Lower leg skin (tissue), 4 donors: Measurements from ENCODE around the gene EPB41L5. TPM values are rescaled to one million over a fixed set of nuclear protein-coding genes. Genes with fewer than 3 reads are reported as not detected.
"Not testable (repeated sequence)": the region's sequence is repeated elsewhere in the genome, so short reads cannot be mapped to it uniquely, and the experiment has no call there.

Experiments used
- DNase-seq, 2 donors: peaks; one replicate each; pipeline ENCODE4 v3.0.0-alpha.2; 2019; ENCODE audit warnings: low spot score in 2 of 2
- H3K4me3 ChIP-seq: fragments of 200-600 bp; sonication (generic); 2 replicates; pipeline ENCODE4 v1.5.1; 2017; ENCODE audit warnings: mild to moderate bottlenecking, low read depth; ENCODE audit not compliant: poor library complexity, severe bottlenecking
- CTCF ChIP-seq, 3 donors: fragments of 450-650 bp; IDR thresholded peaks; one replicate each; pipeline ENCODE4 v1.5.1; 2016; ENCODE audit warnings: antibody characterized with exemption in 3 of 3, mild to moderate bottlenecking in 3 of 3, moderate library complexity in 2 of 3
- POLR2A ChIP-seq, 2 donors: fragments of 450-650 bp; IDR thresholded peaks; one replicate each; pipeline ENCODE4 v1.6.1; 2016 to 2017; ENCODE audit warnings: antibody characterized with exemption in 2 of 2, mild to moderate bottlenecking in 1 of 2, moderate library complexity in 1 of 2
- WGBS, 2 donors: methylation state at CpG; one replicate each; pipeline ENCODE4 v1.1.5; 2018; 5-methylcytosine and 5-hydroxymethylcytosine counted together
- intact Hi-C: fragments of 100-400 bp; cut with DNase I; formaldehyde crosslinking; loops from one replicate; pipeline ENCODE4 v1.15.0; 2023; ENCODE audit warnings: low total_unique reads
- total RNA-seq, 4 donors: library from RNA; depleted of rRNA; stranded (reverse); fragments of >200 nt; gene quantifications; one replicate each; pipeline ENCODE4 v1.1.0, GENCODE V29; 2016

The EPB41L5 gene
- total RNA-seq, 4 donors from 2014 or later, result 12.4 to 25.4 (median 23.0) TPM

DNA sequence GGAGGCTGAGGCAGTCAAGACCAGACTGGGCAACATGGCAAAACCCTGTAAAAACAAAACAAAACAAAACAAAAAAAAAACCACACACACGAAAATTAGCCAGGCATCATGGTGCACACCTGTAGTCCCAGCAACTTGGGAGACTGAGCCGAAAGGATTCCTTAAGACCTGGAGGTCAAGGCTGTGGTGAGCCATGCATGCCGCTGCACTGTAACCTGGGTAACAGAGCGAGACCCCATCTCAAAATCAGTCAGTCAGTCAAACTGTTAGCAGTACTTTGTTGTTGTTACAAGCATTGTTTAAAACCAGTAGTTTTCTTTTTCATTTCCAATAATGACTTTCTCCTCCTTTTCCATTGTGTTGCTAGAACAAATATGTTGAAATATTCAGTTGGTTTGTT is 21.7 kb downstream of the EPB41L5 start:
- H3K4me3 ChIP-seq, result no peak overlapping the region
- intact Hi-C loops, result no loop called here
- TF ChIP-seq POLR2A (IDR thresholded peaks at IDR 0.05) (no peak), CTCF (IDR thresholded peaks at IDR 0.05) (no peak)
- 84 to 89% methylated on average over 4 of the region's 4 CpGs for WGBS, 2 donors
- no peak for DNase-seq

DNA sequence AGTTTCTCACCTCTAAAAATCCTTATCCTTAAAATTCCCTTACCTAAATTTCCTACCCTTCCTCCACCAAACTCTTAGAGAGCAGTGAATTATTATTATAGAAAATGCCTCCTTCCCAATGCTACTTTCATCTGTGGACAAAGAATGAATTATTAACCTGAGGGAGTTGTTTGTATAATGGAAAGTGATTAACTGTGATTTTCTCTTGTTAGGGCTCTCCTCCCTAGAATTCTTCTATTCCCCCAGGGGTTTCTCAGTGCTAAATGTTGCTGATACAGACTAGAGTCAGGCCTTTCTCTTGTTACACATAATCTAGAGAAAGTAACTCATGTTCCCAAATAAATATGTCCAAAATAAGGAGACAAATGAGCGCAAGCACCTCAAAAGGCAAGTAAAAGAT is 23.3 kb downstream of the EPB41L5 start:
- 93 to 94% methylated on average over 1 of the region's 1 CpG for whole genome bisulfite sequencing, 2 donors
- no peak overlapping the region for H3K4me3 ChIP-seq
- DNase-seq, result no peak
- TF ChIP-seq CTCF (IDR thresholded peaks at IDR 0.05) (no peak), POLR2A (IDR thresholded peaks at IDR 0.05) (no peak)
- intact Hi-C loops, result no loop called here

- intact Hi-C loops, result no loop called here
- WGBS, 2 donors, result 76 to 87% methylated on average over 4 of the region's 4 CpGs
- TF ChIP-seq CTCF (IDR thresholded peaks at IDR 0.05) (no peak), POLR2A (IDR thresholded peaks at IDR 0.05) (no peak)
Measured at GRCh38 chr2:120037995-120038541, 25.2 kb downstream of the EPB41L5 start.

DNA sequence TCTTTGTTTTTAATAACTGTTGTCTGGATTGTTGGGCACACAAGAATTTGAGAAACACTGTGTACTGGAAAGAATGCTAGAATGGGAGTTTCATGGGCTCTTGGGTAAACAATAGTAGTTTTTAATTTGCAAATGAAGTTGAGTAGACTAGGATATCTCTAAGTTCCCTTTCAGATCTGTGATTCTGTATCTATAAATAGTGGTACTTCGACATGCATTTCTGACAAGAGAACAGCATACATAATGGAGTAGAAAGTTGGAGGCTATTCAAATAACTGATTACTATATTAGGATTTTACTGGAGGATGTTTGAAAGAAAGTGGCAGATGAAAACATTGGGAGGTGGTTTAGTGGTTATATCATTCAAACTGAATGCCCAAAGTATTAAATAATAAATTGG is 29.5 kb downstream of the EPB41L5 start:
- no peak overlapping the region for H3K4me3 ChIP-seq
- DNase-seq, result no peak
- WGBS, 2 donors, result 32 to 54% methylated on average over 1 of the region's 1 CpG
- intact Hi-C loops, result no loop called here
- TF ChIP-seq CTCF (IDR thresholded peaks at IDR 0.05) (no peak), POLR2A (IDR thresholded peaks at IDR 0.05) (no peak)

More at GRCh38 chr2:120037995-120038541, 25.2 kb downstream of the EPB41L5 start:
- no peak overlapping the region for H3K4me3 ChIP-seq
- DNase-seq, result no peak

DNA sequence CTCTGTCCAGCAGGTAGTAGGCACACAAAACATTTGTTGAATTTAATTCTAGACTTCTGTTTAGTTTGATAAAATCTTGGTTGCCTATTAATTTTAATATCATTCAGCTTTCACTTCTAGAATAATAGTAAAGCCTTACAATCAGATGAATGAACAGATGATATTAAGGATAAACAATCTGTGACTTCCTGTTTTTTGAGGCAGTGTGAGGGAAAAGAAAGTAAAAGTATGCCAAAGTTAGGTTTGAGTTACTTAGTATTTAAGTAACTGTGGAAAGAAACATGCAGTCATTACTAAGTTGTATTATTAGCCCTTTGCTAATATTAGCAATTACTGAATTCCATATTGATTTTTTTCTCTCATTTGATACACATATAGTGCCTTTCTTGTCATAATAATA is 31.5 kb downstream of the EPB41L5 start:
- intact Hi-C loops, result no loop called here
- TF ChIP-seq POLR2A (IDR thresholded peaks at IDR 0.05) (no peak), CTCF (IDR thresholded peaks at IDR 0.05) (no peak)
- no peak overlapping the region for H3K4me3 ChIP-seq
- no peak for DNase-seq

GRCh38 chr2:120045775-120046174 is 32.9 kb downstream of the EPB41L5 start:
- 99% methylated on average over 4 of the region's 4 CpGs for WGBS, 2 donors
- H3K4me3 ChIP-seq, DNase-seq, intact Hi-C loops: not testable (repeated sequence)

GRCh38 chr2:120046252-120046651 is 33.4 kb downstream of the EPB41L5 start:
- intact Hi-C loops, H3K4me3 ChIP-seq, DNase-seq: not testable (repeated sequence)
- WGBS, 2 donors, result 98 to 100% methylated on average over 2 of the region's 2 CpGs
